MG63 (cell line): ENCODE data around the gene GFM1. TPM values are rescaled to one million over a fixed set of nuclear protein-coding genes. Genes with fewer than 3 reads are reported as not detected.
"Not testable (repeated sequence)": the region's sequence is repeated elsewhere in the genome, so short reads cannot be mapped to it uniquely, and the experiment has no call there.

Experiments
- DNase-seq: peaks from one replicate; pipeline ENCODE4 v3.0.0-alpha.2; 2020
- H3K27me3 ChIP-seq: fragments of 250-450 bp; sonication (Bioruptor Pico); 2 replicates; pipeline ENCODE4 v1.5.1; 2020; ENCODE audit warnings: mild to moderate bottlenecking, moderate library complexity
- H3K36me3 ChIP-seq: fragments of 250-450 bp; sonication (Bioruptor Pico); 2 replicates; pipeline ENCODE4 v1.5.1; 2020; ENCODE audit warnings: mild to moderate bottlenecking, moderate library complexity
- H3K4me3 ChIP-seq: fragments of 250-450 bp; sonication (Bioruptor Pico); 2 replicates; pipeline ENCODE4 v1.5.1; 2020; ENCODE audit warnings: mild to moderate bottlenecking, moderate library complexity
- H3K9me3 ChIP-seq: fragments of 250-450 bp; sonication (Bioruptor Pico); 2 replicates; pipeline ENCODE4 v1.5.1; 2020; ENCODE audit warnings: mild to moderate bottlenecking, moderate library complexity
- total RNA-seq: library from RNA; depleted of rRNA; stranded (reverse); fragments of >200 nt; shearing (Covaris generic); gene quantifications from 2 replicates; pipeline ENCODE4 v1.2.3, GENCODE V29; 2014; ENCODE audit warnings: low replicate concordance

GFM1 gene
- total RNA-seq, 1 experiment from 2014 or later, result 60.3 TPM

GRCh38 chr3:158663832-158664231 lies 19.5 kb downstream of the GFM1 start:
- H3K36me3 ChIP-seq, result peaks cover 89% of the 10 kb centered on the region
- H3K4me3 ChIP-seq, result no peak overlapping the region
- H3K27me3 ChIP-seq, result no peaks in the 10 kb centered on the region
- H3K9me3 ChIP-seq, result no peaks in the 10 kb centered on the region
- no peak for DNase-seq

- H3K36me3 ChIP-seq, result peaks cover 83% of the 10 kb centered on the region
- no peak for DNase-seq
- no peaks in the 10 kb centered on the region for H3K27me3 ChIP-seq
- H3K4me3 ChIP-seq, result no peak overlapping the region
- H3K9me3 ChIP-seq, result no peaks in the 10 kb centered on the region
Measured at GRCh38 chr3:158666416-158666815, 22.1 kb downstream of the GFM1 start.

- DNase-seq, result no peak
- no peaks in the 10 kb centered on the region for H3K27me3 ChIP-seq
- H3K9me3 ChIP-seq, result no peaks in the 10 kb centered on the region
- no peak overlapping the region for H3K4me3 ChIP-seq
- H3K36me3 ChIP-seq, result peaks cover 71% of the 10 kb centered on the region
Measured at GRCh38 chr3:158668506-158668905, 24.2 kb downstream of the GFM1 start.

GRCh38 chr3:158671821-158672214 lies 27.5 kb downstream of the GFM1 start:
- DNase-seq, result no peak

GRCh38 chr3:158672215-158673176 lies 28.2 kb downstream of the GFM1 start, which contains the start of gene LXN:
Gene LXN (minus strand): TSS chr3:158672648. CDS start chr3:158672478, 170 bp downstream.
- H3K27me3 ChIP-seq, result no peaks in the 10 kb centered on the region
- H3K4me3 ChIP-seq, result no peak within 1 kb of the TSS
- peaks cover 49% of the 10 kb centered on the region for H3K36me3 ChIP-seq
- H3K9me3 ChIP-seq, result no peaks in the 10 kb centered on the region
- no peak for DNase-seq

More at GRCh38 chr3:158671821-158672214, 27.5 kb downstream of the GFM1 start:
- Histone ChIP-seq H3K36me3 (peaks cover 49% of the 10 kb centered on the region), H3K27me3 (no peaks in the 10 kb centered on the region), H3K4me3 (no peak overlapping the region), H3K9me3 (no peaks in the 10 kb centered on the region)

- H3K27me3 ChIP-seq, result no peaks in the 10 kb centered on the region
- H3K9me3 ChIP-seq, result no peaks in the 10 kb centered on the region
- H3K4me3 ChIP-seq, result no peak overlapping the region
- DNase-seq, result no peak
- H3K36me3 ChIP-seq, result peaks cover 52% of the 10 kb centered on the region
Measured at GRCh38 chr3:158678687-158679086, 34.4 kb downstream of the GFM1 start.

GRCh38 chr3:158679547-158680000 lies 35.2 kb downstream of the GFM1 start:
- Histone ChIP-seq H3K27me3 (no peaks in the 10 kb centered on the region), H3K36me3 (peaks cover 60% of the 10 kb centered on the region), H3K9me3 (no peaks in the 10 kb centered on the region), H3K4me3 (no peak overlapping the region)
- no peak for DNase-seq

- Histone ChIP-seq H3K9me3 (no peaks in the 10 kb centered on the region), H3K27me3 (no peaks in the 10 kb centered on the region), H3K36me3 (peaks cover 71% of the 10 kb centered on the region), H3K4me3 (no peak overlapping the region)
- no peak for DNase-seq
Measured at GRCh38 chr3:158680861-158681260, 36.5 kb downstream of the GFM1 start.

GRCh38 chr3:158683230-158683962 lies 39.1 kb downstream of the GFM1 start:
- Histone ChIP-seq H3K36me3 (peaks cover 64% of the 10 kb centered on the region), H3K4me3 (no peak overlapping the region), H3K27me3 (no peaks in the 10 kb centered on the region), H3K9me3 (no peaks in the 10 kb centered on the region)
- no peak for DNase-seq

GRCh38 chr3:158685159-158685558 lies 40.8 kb downstream of the GFM1 start:
- H3K27me3 ChIP-seq, result no peaks in the 10 kb centered on the region

GRCh38 chr3:158693866-158694456 lies 49.6 kb downstream of the GFM1 start:
- DNase-seq, H3K9me3 ChIP-seq, H3K4me3 ChIP-seq, H3K27me3 ChIP-seq: not testable (repeated sequence)
- H3K36me3 ChIP-seq, result peaks cover 59% of the 10 kb centered on the region

More at GRCh38 chr3:158685159-158685558, 40.8 kb downstream of the GFM1 start:
- no peak overlapping the region for H3K4me3 ChIP-seq
- H3K36me3 ChIP-seq, result peaks cover 52% of the 10 kb centered on the region
- no peak for DNase-seq
- H3K9me3 ChIP-seq, result no peaks in the 10 kb centered on the region

GRCh38 chr3:158696618-158697017 lies 52.3 kb downstream of the GFM1 start:
- no peak for DNase-seq

GRCh38 chr3:158700559-158700958 lies 56.2 kb downstream of the GFM1 start:
- Histone ChIP-seq H3K27me3 (no peaks in the 10 kb centered on the region), H3K4me3 (no peak overlapping the region), H3K36me3 (peaks cover 40% of the 10 kb centered on the region), H3K9me3 (no peaks in the 10 kb centered on the region)
- DNase-seq, result peak; percentile 59

More at GRCh38 chr3:158696618-158697017, 52.3 kb downstream of the GFM1 start:
- Histone ChIP-seq H3K4me3 (no peak overlapping the region), H3K36me3 (peaks cover 51% of the 10 kb centered on the region), H3K27me3 (no peaks in the 10 kb centered on the region), H3K9me3 (no peaks in the 10 kb centered on the region; the same call in 1 of the 2 replicates)

- H3K9me3 ChIP-seq, result no peaks in the 10 kb centered on the region
- no peak overlapping the region for H3K4me3 ChIP-seq
- DNase-seq, result no peak
- peaks cover 45% of the 10 kb centered on the region for H3K36me3 ChIP-seq
- H3K27me3 ChIP-seq, result no peaks in the 10 kb centered on the region
Measured at GRCh38 chr3:158701420-158702065, 57.2 kb downstream of the GFM1 start.

GRCh38 chr3:158702815-158703481 lies 58.6 kb downstream of the GFM1 start:
- H3K36me3 ChIP-seq, result peaks cover 44% of the 10 kb centered on the region
- H3K4me3 ChIP-seq, result no peak overlapping the region
- no peaks in the 10 kb centered on the region for H3K27me3 ChIP-seq

GRCh38 chr3:158703566-158703965 lies 59.2 kb downstream of the GFM1 start:
- Histone ChIP-seq H3K4me3 (no peak overlapping the region), H3K36me3 (peaks cover 46% of the 10 kb centered on the region), H3K9me3 (no peaks in the 10 kb centered on the region), H3K27me3 (no peaks in the 10 kb centered on the region)
- DNase-seq, result no peak

More at GRCh38 chr3:158702815-158703481, 58.6 kb downstream of the GFM1 start:
- no peak for DNase-seq
- H3K9me3 ChIP-seq, result no peaks in the 10 kb centered on the region
